ENCODE data around the gene COBLL1. TPM values are rescaled to one million over a fixed set of nuclear protein-coding genes. Genes with fewer than 3 reads are reported as not detected.

The COBLL1 gene
- total and polyA plus RNA-seq, 9 donors: 11.5 to 56.8 (median 38.4) TPM

GRCh38 chr2:164642946-164643555, 198.6 kb downstream of the COBLL1 start:
- H3K4me3 ChIP-seq: no peak overlapping the region
- no peak for TF ChIP-seq POLR2A (IDR thresholded peaks at IDR 0.05)
- TF ChIP-seq EP300 (IDR thresholded peaks at IDR 0.05): no peak
- no peak for TF ChIP-seq CTCF (IDR thresholded peaks at IDR 0.05)
- no peak for DNase-seq

GRCh38 chr2:164642268-164642667, 199.4 kb downstream of the COBLL1 start:
- TF ChIP-seq CTCF (IDR thresholded peaks at IDR 0.05) (no peak), EP300 (IDR thresholded peaks at IDR 0.05) (no peak), POLR2A (IDR thresholded peaks at IDR 0.05) (no peak)
- Histone ChIP-seq H3K4me1 (ENCODE audit: insufficient read depth) (no peaks in the 10 kb centered on the region), H3K36me3 (no peaks in the 10 kb centered on the region), H3K27me3 (no peaks in the 10 kb centered on the region), H3K27ac (no peak overlapping the region), H3K4me3 (no peak overlapping the region), H3K9me3 (no peaks in the 10 kb centered on the region)
- 91 to 95% (median 95%) methylated on average over 2 of the region's 2 CpGs for WGBS, 3 donors
- intact Hi-C loops (cut with DNase I): no loop called here
- DNase-seq: no peak

More at GRCh38 chr2:164642946-164643555, 198.6 kb downstream of the COBLL1 start:
- Histone ChIP-seq H3K9me3 (no peaks in the 10 kb centered on the region), H3K36me3 (no peaks in the 10 kb centered on the region), H3K4me1 (ENCODE audit: insufficient read depth) (no peaks in the 10 kb centered on the region), H3K27me3 (no peaks in the 10 kb centered on the region), H3K27ac (no peak overlapping the region)
- 93 to 95% (median 94%) methylated on average over 8 of the region's 8 CpGs for WGBS, 3 donors
- intact Hi-C loops (cut with DNase I): no loop called here

Small RNA genes lying within 50 kb of the gene (small RNA-seq; reads per million reads assigned to genes)
- not detected for gene RNA5SP110
- gene SNORA70F: not detected

Other genes with a start within 250 kb of the COBLL1 start
- 10 to 100 TPM in 4 of 7 donors, 1 to 10 TPM in 3; 4.5 to 33.6 (median 10.0) TPM for gene GRB14, start 220.3 kb downstream of the COBLL1 start, total RNA-seq
- 10 to 100 TPM; 14.7 to 45.6 TPM for gene GRB14, start 220.3 kb downstream of the COBLL1 start, polyA plus RNA-seq
- 1 to 10 TPM in 2 of 7 donors, under 1 TPM in 2, not detected in 3; 0.20 to 2.3 (median 0.96) TPM for gene SLC38A11, start 113.7 kb upstream of the COBLL1 start, total RNA-seq
- 1 to 10 TPM in 1 of 2 donors, under 1 TPM in 1; 0.19 to 3.0 TPM for gene SLC38A11, start 113.7 kb upstream of the COBLL1 start, polyA plus RNA-seq